GM21786 (cell line): ENCODE results near the gene RNF182.
"Not testable (repeated sequence)": the region's sequence is repeated elsewhere in the genome, so short reads cannot be mapped to it uniquely, and the experiment has no call there.

Experiments
- ATAC-seq: cut with Tn5 transposase; IDR thresholded peaks from one replicate; pipeline ENCODE4 v1.9.1; 2021; ENCODE audit not compliant: unreplicated experiment

Gene RNF182

GRCh38 chr6:13916230-13916944 is 8.4 kb upstream of the RNF182 start:
- no peak for ATAC-seq

- no peak for ATAC-seq
Observed at GRCh38 chr6:13917141-13917540, 7.6 kb upstream of the RNF182 start.

GRCh38 chr6:13918686-13919250 is 6.0 kb upstream of the RNF182 start:
- ATAC-seq = no peak

DNA sequence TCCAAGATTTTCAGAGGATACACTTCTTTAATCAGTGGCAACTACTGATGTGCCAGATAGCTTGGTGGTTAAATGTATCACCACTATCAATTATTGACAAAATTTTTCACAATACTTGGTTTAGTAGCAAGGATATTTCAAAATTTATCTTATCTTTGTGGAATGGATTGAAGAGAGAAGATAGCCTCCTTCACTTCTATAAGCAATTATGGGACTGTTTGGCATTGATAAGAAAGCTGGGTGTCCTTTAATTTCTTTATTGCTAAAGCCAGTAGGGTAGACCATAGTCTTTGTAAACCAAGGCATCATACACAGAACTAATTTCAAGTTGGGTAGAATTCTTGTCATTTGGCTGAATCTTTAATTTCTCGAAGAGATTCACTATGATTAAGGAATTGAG is 4.9 kb upstream of the RNF182 start:
- no peak for ATAC-seq

- ATAC-seq = no peak
Observed at GRCh38 chr6:13920552-13920951, 4.2 kb upstream of the RNF182 start.

DNA sequence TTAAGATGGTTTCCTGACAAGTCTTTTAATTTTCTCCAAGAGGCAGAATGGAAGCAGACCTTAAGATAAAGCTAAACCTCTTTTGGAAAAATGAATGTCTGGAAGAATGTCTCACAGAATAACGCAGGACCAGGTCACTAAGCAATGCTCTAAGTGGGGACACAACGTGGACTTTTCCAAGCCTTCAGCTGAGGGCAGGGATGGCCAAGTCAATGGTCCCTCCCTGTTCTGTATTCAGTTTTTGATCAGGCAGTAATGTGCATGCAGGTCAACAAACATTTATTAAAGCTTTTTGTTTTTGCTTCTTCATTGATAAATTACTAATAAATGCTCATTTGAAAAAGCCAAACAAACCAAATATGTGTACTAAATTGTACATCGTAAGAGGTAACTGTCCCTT is 2.0 kb upstream of the RNF182 start:
- ATAC-seq = no peak

- ATAC-seq = no peak
Observed at GRCh38 chr6:13923527-13924145, 1.1 kb upstream of the RNF182 start.

GRCh38 chr6:13924146-13924948 is 405 bp upstream of the RNF182 start:
- no peak for ATAC-seq

DNA sequence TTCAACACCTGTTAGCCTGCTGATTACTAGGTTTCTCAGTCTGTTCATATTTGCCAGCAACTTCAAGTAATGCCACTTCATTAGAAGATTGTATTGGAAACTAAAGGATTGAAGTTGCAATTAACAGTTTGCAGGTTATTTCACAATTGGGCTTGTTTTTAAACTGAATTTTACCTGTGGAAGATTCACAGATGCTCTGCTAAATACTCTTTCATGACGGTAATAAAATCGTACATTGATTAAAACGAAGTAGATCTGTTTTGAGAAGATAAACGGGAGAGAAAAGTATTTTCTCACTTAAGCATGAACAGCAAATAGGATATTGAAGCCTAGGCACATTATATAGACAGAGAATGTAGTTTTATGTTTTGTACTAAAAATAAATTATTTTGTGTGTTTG is 1.6 kb downstream of the RNF182 start:
- ATAC-seq = no peak

GRCh38 chr6:13927203-13927602 is 2.5 kb downstream of the RNF182 start:
- no peak for ATAC-seq

GRCh38 chr6:13929196-13929595 is 4.4 kb downstream of the RNF182 start:
- ATAC-seq = no peak

GRCh38 chr6:13931797-13932402 is 7.1 kb downstream of the RNF182 start:
- no peak for ATAC-seq

- ATAC-seq = no peak
Observed at GRCh38 chr6:13932785-13933184, 8.0 kb downstream of the RNF182 start.

DNA sequence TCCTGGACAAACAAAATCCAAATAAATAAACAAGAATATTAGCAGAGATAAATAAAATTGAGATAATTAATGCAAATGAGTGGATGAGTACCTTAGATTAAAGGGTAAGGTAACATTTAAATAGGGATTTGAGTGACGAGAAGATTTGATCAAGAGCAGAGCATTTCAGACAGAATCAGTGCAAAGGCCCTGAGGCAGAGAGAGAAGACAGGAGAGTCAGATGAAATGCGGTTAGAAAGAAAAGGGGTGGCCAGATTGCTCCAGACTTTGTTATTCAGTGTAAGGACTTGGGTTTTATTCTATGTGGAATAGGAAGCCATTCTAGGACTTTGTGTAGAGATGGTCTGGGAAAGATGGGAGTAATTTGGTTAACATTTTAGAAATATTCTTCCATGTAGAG is 10.0 kb downstream of the RNF182 start:
- no peak for ATAC-seq

- no peak for ATAC-seq
Observed at GRCh38 chr6:13935190-13935880, 10.6 kb downstream of the RNF182 start.

- ATAC-seq = not testable (repeated sequence)
Observed at GRCh38 chr6:13935881-13936261, 11.1 kb downstream of the RNF182 start.

DNA sequence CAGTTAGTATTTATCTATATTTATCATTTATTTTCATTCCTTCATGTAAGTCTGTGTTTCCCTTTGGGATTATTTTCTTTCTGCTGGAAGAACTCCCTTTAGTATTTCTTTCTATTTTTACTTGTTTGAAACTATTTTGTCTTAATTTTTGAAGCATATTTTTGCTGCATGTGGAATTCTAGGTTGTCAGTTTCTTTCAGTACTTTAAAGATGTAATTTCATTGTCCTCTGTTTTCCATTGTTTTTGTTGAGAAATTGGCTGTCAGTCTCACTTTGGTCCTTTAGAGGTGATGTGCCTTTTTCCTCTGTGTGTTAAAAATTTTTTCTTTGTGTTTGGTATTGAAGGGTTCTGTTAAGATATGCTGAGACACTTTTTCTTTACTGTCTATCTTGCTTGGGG is 17.1 kb downstream of the RNF182 start:
- ATAC-seq = no peak

DNA sequence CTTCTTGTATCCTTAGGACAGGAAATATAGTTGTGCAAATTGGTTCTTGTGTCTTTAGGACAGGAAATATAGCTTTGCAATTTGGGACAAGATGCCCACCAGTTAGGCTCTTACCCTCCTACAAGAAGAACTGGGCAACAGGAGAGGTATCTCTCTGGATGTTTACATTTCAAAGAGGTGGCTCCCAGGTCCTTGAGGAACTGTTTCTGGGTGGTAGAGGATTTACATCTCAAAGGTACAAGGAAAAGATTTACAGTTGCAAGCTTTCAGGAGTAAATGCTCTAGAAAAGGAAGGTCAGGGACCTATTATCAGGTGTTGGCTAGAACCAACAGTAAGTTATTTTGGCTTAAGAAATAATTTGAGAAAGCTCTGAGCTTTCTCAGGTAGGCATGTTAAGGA is 19.2 kb downstream of the RNF182 start:
- ATAC-seq = no peak

DNA sequence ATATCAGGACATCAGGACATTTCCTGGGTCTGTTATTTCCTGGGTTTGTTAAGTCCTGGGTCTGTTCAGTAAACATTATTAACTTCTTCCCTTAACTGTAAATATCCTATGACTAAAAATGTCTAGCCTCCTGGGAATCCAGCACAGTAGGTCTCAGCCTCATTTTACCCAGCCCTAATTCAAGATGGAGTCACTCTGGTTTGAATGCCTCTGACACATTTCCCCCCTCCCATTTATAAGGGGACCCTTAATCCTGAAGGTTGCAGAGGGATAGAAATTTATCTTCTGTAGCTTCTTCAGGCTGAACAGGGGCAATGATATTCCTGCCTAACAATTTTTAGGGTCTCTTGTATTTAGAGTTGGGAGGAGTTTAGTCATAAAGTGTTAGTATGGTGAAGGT is 21.8 kb downstream of the RNF182 start:
- no peak for ATAC-seq

DNA sequence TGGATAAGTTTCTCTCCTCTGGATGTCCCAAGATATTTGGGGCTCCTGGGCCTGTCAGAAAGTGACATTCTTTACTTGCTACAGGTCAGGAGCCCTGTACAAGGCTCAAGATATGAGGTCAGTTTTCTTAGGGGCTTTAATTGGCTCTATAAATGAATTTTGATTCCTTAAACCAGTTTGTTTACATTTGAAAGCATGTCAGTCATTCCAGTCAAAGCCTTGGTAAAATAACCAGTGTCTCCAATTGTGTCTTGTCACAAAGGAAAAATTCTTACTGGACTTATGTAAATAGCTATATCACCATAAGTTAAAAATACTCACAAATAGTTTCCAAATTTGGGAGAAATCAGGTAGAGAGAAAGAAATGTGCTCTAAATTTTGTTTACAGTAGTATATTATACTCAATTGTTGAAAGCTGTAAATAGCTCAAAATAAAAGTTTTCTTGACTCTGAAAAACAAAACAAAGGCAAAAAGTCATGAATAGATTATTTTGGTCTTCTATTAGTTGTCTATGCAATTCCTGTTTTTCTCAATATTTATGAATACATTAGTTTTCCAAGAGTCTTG is 22.9 kb downstream of the RNF182 start:
- no peak for ATAC-seq
